HCT116 (cell line): Measurements from ENCODE around the gene SEMA4A.

Experiments used
- CEBPB ChIP-seq: IDR thresholded peaks from 2 replicates; pipeline ENCODE4 v1.6.1; 2012; ENCODE audit warnings: low read depth
- EZH2 ChIP-seq: fragments of 200-600 bp; sonication (generic); IDR thresholded peaks from 2 replicates; pipeline ENCODE4 v1.6.1; 2017; ENCODE audit warnings: antibody characterized with exemption, mixed run types
- JUND ChIP-seq: IDR thresholded peaks from 2 replicates; pipeline ENCODE4 v1.6.1; 2012
- POLR2A ChIP-seq: IDR thresholded peaks from 2 replicates; pipeline ENCODE4 v1.7.0; 2011; ENCODE audit warnings: borderline replicate concordance; ENCODE audit not compliant: insufficient read depth, insufficient read length; ENCODE audit errors: extremely low read depth
- POLR2AphosphoS5 ChIP-seq: IDR thresholded peaks from 2 replicates; pipeline ENCODE4 v1.6.1; 2011; ENCODE audit warnings: mild to moderate bottlenecking, low read depth, low read length, moderate library complexity
- SP1 ChIP-seq: IDR thresholded peaks from 2 replicates; pipeline ENCODE4 v1.6.1; 2012; ENCODE audit warnings: low read depth
- TF ChIP-seq, protein P1 (sequence below): IDR thresholded peaks from 2 replicates; pipeline ENCODE4 v1.6.1; 2012
- TF ChIP-seq, protein P2 (sequence below), 3 experiments: fragments of 200-600 bp in 1 of 3; sonication (generic) in 1 of 3; IDR thresholded peaks in 2 of 3; conservative IDR thresholded peaks in 1 of 3; 2 replicates each; pipeline ENCODE4 v1.5.1; 2012 to 2017; ENCODE audit warnings: low read depth in 2 of 3, low read length in 2 of 3, antibody characterized with exemption in 1 of 3, borderline replicate concordance in 1 of 3, control low read depth in 1 of 3, mild to moderate bottlenecking in 1 of 3, mixed read lengths in 1 of 3, mixed run types in 1 of 3, moderate library complexity in 1 of 3; ENCODE audit not compliant: insufficient read depth in 1 of 3
- TF ChIP-seq, protein P3 (sequence below): IDR thresholded peaks from 2 replicates; pipeline ENCODE4 v1.6.1; 2012; ENCODE audit warnings: low read depth
- TF ChIP-seq, protein P4 (sequence below): IDR thresholded peaks from 2 replicates; pipeline ENCODE4 v1.6.1; 2011; ENCODE audit warnings: mild to moderate bottlenecking, low read length, moderate library complexity; ENCODE audit not compliant: insufficient replicate concordance; ENCODE audit errors: extremely low read depth

DNA sequence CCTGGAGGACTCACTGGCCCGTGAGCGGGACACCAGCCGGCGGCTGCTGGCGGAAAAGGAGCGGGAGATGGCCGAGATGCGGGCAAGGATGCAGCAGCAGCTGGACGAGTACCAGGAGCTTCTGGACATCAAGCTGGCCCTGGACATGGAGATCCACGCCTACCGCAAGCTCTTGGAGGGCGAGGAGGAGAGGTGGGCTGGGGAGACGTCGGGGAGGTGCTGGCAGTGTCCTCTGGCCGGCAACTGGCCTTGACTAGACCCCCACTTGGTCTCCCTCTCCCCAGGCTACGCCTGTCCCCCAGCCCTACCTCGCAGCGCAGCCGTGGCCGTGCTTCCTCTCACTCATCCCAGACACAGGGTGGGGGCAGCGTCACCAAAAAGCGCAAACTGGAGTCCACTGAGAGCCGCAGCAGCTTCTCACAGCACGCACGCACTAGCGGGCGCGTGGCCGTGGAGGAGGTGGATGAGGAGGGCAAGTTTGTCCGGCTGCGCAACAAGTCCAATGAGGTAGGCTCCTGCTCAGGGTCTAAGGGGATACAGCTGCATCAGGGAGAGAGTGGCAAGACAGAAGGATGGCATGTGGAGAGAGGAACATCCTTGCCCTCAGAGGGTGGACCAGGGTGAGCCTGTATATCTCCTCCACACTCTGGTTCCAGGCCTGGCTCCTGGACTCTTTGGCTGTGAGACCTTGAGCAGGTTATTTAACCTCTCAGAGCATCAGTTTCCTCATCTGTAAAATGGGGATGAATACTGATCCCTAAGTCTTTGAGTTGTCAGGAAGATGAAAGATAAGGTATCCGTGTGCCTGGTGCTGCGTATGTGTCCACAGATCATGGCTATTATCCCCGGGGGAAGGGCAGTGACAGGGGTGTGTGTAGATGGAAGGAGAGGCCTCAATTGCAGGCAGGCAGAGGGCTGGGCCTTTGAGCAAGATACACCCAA, 17.2 kb upstream of the SEMA4A start:
- peak; percentile 21 for TF ChIP-seq POLR2AphosphoS5
- no peak for TF ChIP-seq JUND
- TF ChIP-seq, protein P1, sequence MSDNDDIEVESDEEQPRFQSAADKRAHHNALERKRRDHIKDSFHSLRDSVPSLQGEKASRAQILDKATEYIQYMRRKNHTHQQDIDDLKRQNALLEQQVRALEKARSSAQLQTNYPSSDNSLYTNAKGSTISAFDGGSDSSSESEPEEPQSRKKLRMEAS: no peak
- TF ChIP-seq, protein P2, sequence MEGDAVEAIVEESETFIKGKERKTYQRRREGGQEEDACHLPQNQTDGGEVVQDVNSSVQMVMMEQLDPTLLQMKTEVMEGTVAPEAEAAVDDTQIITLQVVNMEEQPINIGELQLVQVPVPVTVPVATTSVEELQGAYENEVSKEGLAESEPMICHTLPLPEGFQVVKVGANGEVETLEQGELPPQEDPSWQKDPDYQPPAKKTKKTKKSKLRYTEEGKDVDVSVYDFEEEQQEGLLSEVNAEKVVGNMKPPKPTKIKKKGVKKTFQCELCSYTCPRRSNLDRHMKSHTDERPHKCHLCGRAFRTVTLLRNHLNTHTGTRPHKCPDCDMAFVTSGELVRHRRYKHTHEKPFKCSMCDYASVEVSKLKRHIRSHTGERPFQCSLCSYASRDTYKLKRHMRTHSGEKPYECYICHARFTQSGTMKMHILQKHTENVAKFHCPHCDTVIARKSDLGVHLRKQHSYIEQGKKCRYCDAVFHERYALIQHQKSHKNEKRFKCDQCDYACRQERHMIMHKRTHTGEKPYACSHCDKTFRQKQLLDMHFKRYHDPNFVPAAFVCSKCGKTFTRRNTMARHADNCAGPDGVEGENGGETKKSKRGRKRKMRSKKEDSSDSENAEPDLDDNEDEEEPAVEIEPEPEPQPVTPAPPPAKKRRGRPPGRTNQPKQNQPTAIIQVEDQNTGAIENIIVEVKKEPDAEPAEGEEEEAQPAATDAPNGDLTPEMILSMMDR (IDR thresholded peaks at IDR 0.05 in 2 of 3, conservative IDR thresholded peaks at IDR 0.05 in 1 of 3; ENCODE audit: borderline replicate concordance in 1 of 3, insufficient read depth in 1 of 3, low read depth in 2 of 3, low read length in 2 of 3): no peak
- TF ChIP-seq EZH2: no peak
- TF ChIP-seq, protein P3, sequence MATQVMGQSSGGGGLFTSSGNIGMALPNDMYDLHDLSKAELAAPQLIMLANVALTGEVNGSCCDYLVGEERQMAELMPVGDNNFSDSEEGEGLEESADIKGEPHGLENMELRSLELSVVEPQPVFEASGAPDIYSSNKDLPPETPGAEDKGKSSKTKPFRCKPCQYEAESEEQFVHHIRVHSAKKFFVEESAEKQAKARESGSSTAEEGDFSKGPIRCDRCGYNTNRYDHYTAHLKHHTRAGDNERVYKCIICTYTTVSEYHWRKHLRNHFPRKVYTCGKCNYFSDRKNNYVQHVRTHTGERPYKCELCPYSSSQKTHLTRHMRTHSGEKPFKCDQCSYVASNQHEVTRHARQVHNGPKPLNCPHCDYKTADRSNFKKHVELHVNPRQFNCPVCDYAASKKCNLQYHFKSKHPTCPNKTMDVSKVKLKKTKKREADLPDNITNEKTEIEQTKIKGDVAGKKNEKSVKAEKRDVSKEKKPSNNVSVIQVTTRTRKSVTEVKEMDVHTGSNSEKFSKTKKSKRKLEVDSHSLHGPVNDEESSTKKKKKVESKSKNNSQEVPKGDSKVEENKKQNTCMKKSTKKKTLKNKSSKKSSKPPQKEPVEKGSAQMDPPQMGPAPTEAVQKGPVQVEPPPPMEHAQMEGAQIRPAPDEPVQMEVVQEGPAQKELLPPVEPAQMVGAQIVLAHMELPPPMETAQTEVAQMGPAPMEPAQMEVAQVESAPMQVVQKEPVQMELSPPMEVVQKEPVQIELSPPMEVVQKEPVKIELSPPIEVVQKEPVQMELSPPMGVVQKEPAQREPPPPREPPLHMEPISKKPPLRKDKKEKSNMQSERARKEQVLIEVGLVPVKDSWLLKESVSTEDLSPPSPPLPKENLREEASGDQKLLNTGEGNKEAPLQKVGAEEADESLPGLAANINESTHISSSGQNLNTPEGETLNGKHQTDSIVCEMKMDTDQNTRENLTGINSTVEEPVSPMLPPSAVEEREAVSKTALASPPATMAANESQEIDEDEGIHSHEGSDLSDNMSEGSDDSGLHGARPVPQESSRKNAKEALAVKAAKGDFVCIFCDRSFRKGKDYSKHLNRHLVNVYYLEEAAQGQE: no peak
- no peak for TF ChIP-seq SP1
- TF ChIP-seq CEBPB: no peak
- TF ChIP-seq, protein P4, sequence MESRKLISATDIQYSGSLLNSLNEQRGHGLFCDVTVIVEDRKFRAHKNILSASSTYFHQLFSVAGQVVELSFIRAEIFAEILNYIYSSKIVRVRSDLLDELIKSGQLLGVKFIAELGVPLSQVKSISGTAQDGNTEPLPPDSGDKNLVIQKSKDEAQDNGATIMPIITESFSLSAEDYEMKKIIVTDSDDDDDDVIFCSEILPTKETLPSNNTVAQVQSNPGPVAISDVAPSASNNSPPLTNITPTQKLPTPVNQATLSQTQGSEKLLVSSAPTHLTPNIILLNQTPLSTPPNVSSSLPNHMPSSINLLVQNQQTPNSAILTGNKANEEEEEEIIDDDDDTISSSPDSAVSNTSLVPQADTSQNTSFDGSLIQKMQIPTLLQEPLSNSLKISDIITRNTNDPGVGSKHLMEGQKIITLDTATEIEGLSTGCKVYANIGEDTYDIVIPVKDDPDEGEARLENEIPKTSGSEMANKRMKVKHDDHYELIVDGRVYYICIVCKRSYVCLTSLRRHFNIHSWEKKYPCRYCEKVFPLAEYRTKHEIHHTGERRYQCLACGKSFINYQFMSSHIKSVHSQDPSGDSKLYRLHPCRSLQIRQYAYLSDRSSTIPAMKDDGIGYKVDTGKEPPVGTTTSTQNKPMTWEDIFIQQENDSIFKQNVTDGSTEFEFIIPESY: no peak
- no peak for TF ChIP-seq POLR2A
